Measurements from ENCODE around the gene KASH5. TPM values are rescaled to one million over a fixed set of nuclear protein-coding genes. Genes with fewer than 3 reads are reported as not detected.
A peak's percentile ranks its signal among the peaks of the same experiment; 100 is the strongest.

Gene KASH5
- total RNA-seq, 1 experiment from 2014 or later = not detected

GRCh38 chr19:49428547-49429451 lies 40.8 kb downstream of the KASH5 start:
- Histone ChIP-seq H3K9me2 (replicated peaks; ENCODE audit: low read length) (no peaks in the 10 kb centered on the region), H3K27ac (ENCODE audit: low read length) (no peak overlapping the region), H3K79me2 (ENCODE audit: low read length) (no peaks in the 10 kb centered on the region), H3K9ac (ENCODE audit: low read length) (no peak overlapping the region), H4K20me1 (ENCODE audit: low read length) (no peaks in the 10 kb centered on the region), H3K4me3 (ENCODE audit: low read length) (peak overlapping the region; percentile 55), H3K9me3 (ENCODE audit: low read length) (no peaks in the 10 kb centered on the region), H3K27me3 (ENCODE audit: low read length) (peaks cover 51% of the 10 kb centered on the region), H3K4me1 (ENCODE audit: insufficient read depth, low read length) (0 out of 2 replicates have a peak, but pooled peaks cover 8% of the 10 kb centered on the region), H3K36me3 (ENCODE audit: low read depth, low read length) (no peaks in the 10 kb centered on the region), H2AFZ (ENCODE audit: low read length) (peak overlapping the region; percentile 85), H3K4me2 (ENCODE audit: low read length) (peak overlapping the region; percentile 87), H3F3A (ENCODE audit: low read length, unreplicated experiment) (no peaks in the 10 kb centered on the region)
- ChIA-PET CTCF (no interaction called here), POLR2A (ENCODE audit: unreplicated experiment) (no interaction called here)
- ATAC-seq (no peak), DNase-seq (no peak)
- intact Hi-C loops (cut with micrococcal nuclease) = no loop called here
- no TSS peak for BruUV-seq (replicated peaks)
- TF ChIP-seq EZH2 (IDR thresholded peaks at IDR 0.05; ENCODE audit: low read length, unreplicated experiment) = no peak
- TF ChIP-seq CTCF (conservative IDR thresholded peaks at IDR 0.05; ENCODE audit: low read depth, low read length) = no peak
- TF ChIP-seq EZH2phosphoT487 (IDR thresholded peaks at IDR 0.05; ENCODE audit: borderline replicate concordance, low read length) = no peak

GRCh38 chr19:49430172-49430677 lies 42.2 kb downstream of the KASH5 start:
- peaks cover 36% of the 10 kb centered on the region for H3K27me3 ChIP-seq (ENCODE audit: low read length)

More at GRCh38 chr19:49430172-49430677, 42.2 kb downstream of the KASH5 start:
- ChIA-PET POLR2A (ENCODE audit: unreplicated experiment) (no interaction called here), CTCF (no interaction called here)
- H3K4me3 ChIP-seq (ENCODE audit: low read length) = no peak overlapping the region
- no peaks in the 10 kb centered on the region for H4K20me1 ChIP-seq (ENCODE audit: low read length)
- intact Hi-C loops (cut with micrococcal nuclease) = no loop called here
- no peak for TF ChIP-seq EZH2phosphoT487 (IDR thresholded peaks at IDR 0.05; ENCODE audit: borderline replicate concordance, low read length)
- TF ChIP-seq CTCF (conservative IDR thresholded peaks at IDR 0.05; ENCODE audit: low read depth, low read length) = no peak
- no peak for TF ChIP-seq EZH2 (IDR thresholded peaks at IDR 0.05; ENCODE audit: low read length, unreplicated experiment)
- H3K27ac ChIP-seq (ENCODE audit: low read length) = no peak overlapping the region
- H3K4me2 ChIP-seq (ENCODE audit: low read length) = no peak overlapping the region
- no peaks in the 10 kb centered on the region for H3K9me3 ChIP-seq (ENCODE audit: low read length)
- no peaks in the 10 kb centered on the region for H3K9me2 ChIP-seq (replicated peaks; ENCODE audit: low read length)
- BruUV-seq (replicated peaks) = no TSS peak
- ATAC-seq (no peak), DNase-seq (no peak)
- H2AFZ ChIP-seq (ENCODE audit: low read length) = no peak overlapping the region
- no peaks in the 10 kb centered on the region for H3K79me2 ChIP-seq (ENCODE audit: low read length)
- H3K9ac ChIP-seq (ENCODE audit: low read length) = no peak overlapping the region
- H3F3A ChIP-seq (ENCODE audit: low read length, unreplicated experiment) = no peaks in the 10 kb centered on the region
- H3K4me1 ChIP-seq (ENCODE audit: insufficient read depth, low read length) = 0 out of 2 replicates have a peak, but pooled peaks cover 8% of the 10 kb centered on the region
- no peaks in the 10 kb centered on the region for H3K36me3 ChIP-seq (ENCODE audit: low read depth, low read length)

Measured in PC-3 (cell line).